HCEC 1CT (cell line): ENCODE results near the gene PRKAG2.
A peak's percentile ranks its signal among the peaks of the same experiment; 100 is the strongest.
"Not testable (repeated sequence)": the region's sequence is repeated elsewhere in the genome, so short reads cannot be mapped to it uniquely, and the experiment has no call there.

ENCODE experiments used
- DNase-seq: peaks from one replicate; pipeline ENCODE4 v3.0.0-alpha.2; 2017

Gene PRKAG2

DNA sequence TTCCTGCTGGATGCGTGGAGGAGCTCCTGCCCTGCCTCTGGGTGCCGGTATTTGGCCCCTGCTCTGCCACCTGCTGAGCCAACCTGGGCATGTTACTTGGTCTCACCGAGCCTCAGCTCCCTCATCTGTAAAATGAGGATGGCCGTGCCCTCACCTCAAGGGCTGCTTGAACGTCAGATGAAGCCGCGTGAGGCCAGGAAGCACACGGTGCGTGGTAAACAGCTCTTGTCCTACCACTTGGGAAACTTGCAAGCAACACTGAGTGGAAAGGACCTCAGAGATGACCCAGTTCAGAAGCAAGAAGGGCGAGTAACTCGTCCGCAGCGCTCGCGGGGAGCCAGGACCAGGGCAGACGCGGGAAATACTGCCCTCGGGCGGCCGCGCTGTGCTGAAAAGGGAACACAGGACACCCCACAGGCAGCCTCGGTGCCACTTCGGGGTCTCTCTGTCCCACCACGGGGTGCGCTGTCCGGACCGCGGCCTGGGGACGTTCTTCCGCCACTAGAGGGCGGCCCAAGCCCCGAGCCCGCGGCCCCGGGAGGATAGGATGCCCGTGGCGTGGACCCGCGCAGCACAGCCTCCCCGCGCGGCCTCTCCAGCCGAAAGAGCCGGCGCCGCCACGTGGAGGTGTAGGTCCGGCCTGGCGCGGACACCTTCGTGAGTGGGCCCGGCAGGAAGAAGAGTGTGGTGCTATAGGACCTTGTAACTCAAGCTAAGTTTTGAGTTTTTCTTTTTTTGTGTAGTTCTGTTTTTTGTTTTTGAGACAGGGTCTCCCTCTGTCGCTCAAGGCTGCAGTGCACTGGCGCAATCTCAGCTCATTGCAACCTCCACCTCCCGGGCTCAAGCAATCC lies 94.1 kb downstream of the PRKAG2 start:
- DNase-seq = peak; percentile 55

- not testable (repeated sequence) for DNase-seq
These were observed 94.7 kb downstream of the PRKAG2 start for GRCh38 chr7:151782256-151782597.

GRCh38 chr7:151781161-151781845 lies 95.6 kb downstream of the PRKAG2 start:
- DNase-seq = no peak

DNA sequence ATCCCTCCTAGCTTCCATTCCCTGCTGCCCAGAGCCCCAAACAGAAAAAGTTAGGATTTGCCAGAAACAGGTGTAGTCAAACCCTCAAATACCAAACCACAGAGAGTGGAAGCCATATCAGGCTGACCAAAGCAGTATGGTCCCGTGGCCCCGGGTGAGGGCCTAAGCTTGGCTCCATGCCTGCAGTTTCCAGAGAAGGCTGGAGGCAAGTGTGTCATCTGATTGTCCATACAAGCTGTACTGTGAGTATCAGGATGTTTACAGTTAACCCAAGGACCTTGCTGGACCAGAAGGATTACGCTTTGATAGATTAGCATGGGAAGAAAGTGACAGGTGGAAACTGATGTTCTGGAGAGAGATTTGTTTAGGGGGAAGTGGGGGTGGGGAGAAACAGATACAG lies 96.3 kb downstream of the PRKAG2 start:
- DNase-seq = no peak

- DNase-seq = no peak
These were observed 97.2 kb downstream of the PRKAG2 start for GRCh38 chr7:151779678-151780077.

- DNase-seq = no peak
These were observed 97.7 kb downstream of the PRKAG2 start for GRCh38 chr7:151779255-151779654.

DNA sequence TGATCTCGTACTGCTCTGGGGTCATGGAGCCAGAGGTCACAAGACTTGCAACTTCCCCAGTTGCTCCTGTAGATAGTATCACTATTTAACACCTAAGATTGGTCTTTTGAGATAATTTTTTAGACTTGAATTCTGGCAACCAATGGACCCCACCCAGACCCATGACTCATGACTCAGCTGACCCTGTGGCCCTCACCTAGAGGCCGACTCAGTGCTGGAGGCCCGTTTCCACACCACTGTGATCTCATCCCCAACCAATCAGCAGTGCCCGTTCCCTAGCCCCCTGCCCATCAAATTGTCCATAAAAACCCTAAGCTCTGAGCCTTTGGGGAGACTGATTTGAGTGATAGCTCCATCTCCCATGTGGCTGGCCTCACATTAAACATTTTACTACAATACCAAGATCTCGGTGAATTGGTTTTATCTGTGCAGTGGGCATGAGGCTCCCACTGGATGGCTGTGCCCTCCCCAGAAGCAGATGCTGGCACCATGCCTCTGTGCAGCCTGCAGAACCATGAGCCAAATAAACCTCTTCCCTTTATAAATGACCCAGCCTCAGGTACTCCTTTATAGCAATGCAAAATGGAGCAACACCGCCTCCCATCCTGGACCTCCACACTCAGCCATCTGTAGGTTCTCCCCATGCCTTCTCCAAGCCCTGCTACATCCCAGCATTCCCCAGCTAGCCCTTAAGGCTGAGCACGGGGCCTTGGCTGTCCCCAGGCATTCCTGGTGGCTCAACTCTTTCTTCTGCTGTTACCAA lies 98.8 kb downstream of the PRKAG2 start:
- DNase-seq = no peak

DNA sequence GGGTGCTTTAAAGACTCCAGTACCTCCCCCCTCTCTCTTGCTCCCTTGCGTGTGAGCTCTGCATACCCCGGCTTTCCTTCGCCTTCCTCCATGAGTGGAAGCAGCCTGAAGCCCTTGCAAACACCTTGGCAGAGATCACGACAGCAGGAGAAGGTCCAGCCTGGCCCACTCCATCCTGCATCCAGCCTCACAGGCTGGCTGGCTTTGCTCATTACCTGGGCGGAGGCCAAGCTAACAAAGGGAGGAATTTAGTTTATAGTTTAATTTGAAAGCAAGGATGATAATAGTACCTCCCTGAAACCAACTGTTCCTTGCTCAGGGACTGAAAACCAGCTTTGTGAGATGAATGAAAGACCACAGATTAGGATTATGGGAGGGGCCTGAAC lies 99.4 kb downstream of the PRKAG2 start:
- DNase-seq = no peak

DNA sequence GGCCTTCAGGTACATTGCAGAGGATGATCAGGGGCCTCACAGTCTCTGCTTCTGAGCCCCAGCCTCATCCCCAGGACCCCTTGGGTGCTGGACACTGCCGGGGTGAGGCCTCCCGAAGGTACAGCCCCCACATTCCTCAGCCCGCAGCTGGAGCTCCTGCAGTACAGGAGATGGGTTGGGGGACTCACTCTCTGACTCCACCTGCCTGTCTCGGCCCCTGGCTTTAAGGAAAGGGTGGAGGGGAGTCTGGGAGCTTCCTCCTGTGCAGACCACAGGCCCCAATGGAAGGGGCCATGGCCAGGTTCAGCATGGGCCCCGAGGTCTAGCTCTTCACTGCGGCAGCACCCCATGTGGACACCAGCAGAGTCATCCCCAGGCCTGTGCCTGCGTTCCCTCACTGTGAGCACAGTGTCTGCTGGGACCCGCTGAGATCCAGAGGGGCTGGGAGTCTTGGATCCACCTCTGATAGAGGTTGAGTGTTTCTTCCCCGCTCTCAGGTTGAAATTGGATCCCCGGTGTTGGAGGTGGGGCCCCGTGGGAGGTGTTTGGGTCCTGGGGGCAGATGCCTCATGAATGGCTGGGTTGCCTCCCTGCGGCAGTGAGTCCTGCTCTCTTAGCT lies 99.9 kb downstream of the PRKAG2 start:
- no peak for DNase-seq

DNA sequence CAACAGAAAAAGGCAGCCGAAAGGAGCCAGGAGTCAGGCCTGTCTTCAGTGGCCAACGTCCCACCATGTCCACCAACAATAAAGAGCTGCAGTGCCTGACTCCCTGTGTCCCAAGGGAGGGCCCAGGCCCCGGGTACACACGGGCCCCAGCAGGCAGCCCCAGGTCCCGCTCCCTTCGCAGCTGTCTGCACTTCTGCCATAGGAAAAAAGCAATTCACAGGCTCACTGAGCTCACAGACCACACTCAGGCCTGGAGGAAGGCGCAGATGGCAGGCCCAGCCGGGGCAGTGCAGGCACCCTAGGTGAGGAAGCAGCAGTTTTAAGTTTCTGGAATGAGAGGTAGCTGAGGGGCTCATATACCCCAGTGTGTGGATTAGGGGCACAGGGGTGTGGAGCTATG lies 100.5 kb downstream of the PRKAG2 start:
- no peak for DNase-seq

DNA sequence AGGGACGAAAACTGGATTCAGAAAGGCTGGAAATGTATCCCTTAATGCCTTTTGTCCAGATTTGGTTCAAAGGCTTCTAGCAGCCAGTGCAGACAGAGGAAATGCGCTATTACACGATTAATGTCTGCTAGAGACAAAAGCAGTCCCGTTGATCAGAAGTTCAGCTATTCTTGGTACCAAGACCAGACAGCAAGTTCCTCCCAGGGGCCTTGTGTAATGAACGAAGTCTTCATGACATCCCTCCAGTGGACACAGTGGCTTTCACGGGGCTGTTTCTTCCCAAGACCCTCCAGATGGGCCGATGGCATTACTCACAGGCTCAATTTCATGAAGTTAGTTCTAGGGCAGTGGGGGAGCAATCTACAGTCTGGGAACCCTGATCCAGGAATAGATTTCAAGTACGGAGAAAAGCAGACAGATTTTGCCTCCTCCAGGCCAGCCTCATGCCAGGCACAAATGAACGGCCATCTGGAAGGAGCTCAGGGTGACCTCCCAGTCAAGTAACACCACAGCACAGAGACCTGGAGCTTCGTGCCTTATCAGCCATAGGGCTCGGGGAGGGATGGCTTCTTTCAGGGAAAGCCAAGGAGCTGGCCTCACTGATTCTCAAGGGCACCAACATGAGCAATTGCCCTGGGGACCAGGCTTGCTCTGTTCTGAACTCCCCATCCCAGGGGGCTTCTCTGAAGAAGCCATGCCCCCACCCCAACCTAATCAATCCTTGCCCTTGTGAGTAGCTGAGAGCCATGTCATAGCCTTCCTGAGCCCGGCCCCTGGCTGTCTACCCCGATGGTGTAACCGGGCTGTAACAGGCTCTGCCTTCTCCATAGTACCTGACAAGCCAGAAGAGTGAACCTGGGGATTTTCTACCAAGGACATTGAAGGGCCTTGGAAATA lies 101.1 kb downstream of the PRKAG2 start:
- no peak for DNase-seq

DNA sequence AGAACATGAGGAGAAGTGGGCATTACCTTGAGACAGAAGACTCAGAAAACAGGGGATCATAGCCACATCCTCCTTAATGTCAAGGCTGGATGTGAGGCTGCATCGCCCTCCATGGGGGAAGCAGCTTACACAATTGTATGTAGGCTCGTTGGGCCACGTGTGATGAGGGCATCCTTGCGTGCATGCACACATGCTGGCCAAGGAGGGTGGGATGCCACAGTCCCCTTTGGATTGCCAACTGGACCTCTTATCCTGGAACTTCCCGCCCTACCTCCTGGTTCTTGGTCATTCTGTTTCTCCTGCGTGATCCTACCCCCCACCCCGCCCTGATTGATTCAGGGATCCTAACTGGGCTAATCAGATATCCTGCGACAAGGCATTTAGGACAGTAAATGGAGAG lies 102.0 kb downstream of the PRKAG2 start:
- no peak for DNase-seq

DNA sequence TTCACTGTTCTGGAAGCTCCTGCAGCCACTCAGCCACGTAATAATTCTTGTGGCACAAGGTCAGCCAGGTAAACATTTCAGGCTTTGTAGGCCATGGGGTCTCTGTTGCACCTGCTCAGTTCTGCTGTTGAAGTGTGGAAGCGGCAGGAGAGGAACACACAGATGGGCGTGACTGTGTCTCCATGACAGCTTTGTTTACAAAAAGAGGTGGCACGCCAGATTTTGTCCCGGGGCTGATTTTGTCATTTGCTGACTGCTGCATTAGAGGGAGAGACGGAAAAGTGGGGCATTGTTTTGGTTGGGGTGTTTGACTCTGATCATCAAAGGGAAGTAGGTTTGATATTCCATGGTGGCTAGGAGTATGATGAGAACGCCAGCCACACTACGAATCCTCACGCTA lies 103.1 kb downstream of the PRKAG2 start:
- no peak for DNase-seq

DNA sequence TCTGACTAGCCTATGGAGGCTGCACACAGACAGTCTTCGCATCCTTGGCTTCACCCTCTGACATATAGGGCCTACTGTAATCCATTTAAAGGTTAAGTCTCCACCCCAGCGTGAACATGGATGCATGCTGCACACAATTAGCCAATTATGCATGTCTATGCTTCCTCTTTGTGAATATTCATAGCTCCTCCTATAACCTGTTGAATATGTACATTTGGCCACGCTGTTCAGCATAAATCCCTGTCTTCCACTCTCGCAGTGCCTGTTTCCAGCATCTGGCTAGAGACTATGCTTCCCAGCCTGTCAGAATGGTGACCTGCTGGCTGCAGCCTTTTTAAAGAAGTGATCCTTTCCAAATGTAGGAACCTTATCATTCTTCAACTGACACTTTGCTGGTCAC lies 106.7 kb downstream of the PRKAG2 start:
- DNase-seq = no peak

- no peak for DNase-seq
These were observed 107.6 kb downstream of the PRKAG2 start for GRCh38 chr7:151769188-151769821.

DNA sequence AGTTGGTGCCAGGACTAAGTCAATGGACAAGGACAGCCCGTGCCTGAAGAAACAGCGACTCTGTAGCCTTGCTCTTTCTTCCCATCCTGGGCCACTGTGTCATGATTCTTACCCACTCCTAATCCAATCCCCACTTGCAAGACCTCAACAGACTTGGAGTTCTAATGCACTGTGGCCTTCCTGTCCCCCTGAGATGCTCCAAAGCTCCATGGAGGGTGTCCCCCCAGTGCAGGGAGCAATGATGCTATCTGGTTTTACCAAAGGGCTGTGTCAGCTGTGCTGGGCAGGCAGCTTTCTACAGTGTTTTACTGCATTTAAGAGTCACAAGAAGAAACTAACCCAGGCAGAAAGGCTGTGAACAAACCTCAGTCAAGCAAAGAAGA lies 108.1 kb downstream of the PRKAG2 start:
- DNase-seq = no peak

- DNase-seq = no peak
These were observed 109.4 kb downstream of the PRKAG2 start for GRCh38 chr7:151767557-151767956.

DNA sequence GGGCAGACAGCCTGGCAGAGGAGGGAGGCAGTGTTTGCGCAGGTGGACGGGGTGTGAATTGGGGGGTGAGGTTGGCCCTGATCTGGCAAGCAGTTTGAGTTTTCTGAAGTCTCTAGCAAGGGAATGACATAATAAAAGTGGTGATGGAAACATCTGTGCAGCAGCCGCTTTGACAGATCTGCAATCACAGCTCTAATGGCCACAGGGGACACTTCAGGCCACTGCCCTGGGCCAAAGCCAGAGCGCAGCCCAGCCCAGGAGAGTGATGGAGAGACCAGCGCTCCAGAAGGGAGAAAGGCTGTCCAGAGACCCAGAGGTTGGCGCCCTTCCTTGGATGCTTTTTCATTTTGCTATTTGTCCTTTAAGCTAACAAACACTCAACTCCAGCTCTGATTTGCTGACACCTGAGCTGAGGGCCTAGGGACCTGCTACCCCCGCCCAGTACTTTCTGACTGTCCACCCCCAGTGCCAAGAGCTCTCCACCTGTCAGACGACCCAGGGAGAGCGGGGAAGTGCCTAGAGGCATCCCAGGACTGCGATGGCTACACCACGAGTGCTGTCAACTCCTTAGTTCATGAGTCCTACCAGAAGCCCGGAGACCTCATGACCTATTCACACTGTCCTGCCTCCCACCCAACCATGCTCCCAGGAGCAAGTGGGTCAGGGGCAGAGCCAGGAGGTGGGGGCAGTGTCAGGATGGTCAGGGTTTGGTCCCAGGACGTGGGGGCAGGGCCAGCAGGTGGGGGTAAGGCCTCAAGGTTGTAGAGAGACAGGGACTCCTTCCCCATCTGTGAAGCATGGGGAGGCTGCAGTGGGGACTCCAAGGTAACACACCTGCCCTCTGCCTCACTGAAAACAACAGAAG lies 112.6 kb downstream of the PRKAG2 start:
- DNase-seq = no peak

GRCh38 chr7:151763420-151763984 lies 113.4 kb downstream of the PRKAG2 start:
- no peak for DNase-seq

- DNase-seq = no peak
These were observed 114.2 kb downstream of the PRKAG2 start for GRCh38 chr7:151762583-151763245.
